Measurements from ENCODE around the gene TLE4. TPM values are rescaled to one million over a fixed set of nuclear protein-coding genes. Genes with fewer than 3 reads are reported as not detected.
A peak's percentile ranks its signal among the peaks of the same experiment; 100 is the strongest.

Gene TLE4
- total and polyA plus RNA-seq, 2 of the 4 experiments (the other 2 are of a cell fraction) = 68.0 to 78.1 TPM

DNA sequence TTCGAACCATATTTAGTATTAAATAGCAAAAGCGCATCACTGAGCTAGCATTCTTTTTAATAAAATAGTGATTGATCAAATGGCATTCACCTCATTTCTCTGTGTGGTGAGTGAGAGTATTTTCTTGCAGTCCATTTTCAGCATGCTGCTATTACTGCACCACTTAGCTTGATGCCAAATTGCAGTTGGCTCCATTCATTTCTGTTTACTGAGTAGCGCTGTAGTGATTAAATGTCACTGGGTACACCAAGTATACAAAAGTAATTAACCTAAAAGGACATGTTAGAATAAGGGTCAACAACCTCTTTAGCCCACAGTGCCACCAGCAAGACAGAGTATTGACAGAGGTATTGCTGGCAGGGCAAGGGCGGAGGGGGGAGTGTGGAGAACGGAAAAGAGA, 122.0 kb downstream of the TLE4 start:
- no peak overlapping the region for H2AFZ ChIP-seq (replicated peaks; ENCODE audit: low read length, poor library complexity)
- H2AK5ac ChIP-seq (ENCODE audit: low read depth, low read length) = peak overlapping the region; percentile 35
- no peak overlapping the region for H4K91ac ChIP-seq (ENCODE audit: insufficient read depth, low read depth, low read length)
- no peak overlapping the region for H3K27ac ChIP-seq (ENCODE audit: insufficient read depth, low read length)
- H3K79me1 ChIP-seq (ENCODE audit: low read depth in 1 of 2, low read length in 2 of 2) = peaks cover 30 to 43% of the 10 kb centered on the region in 2 experiments
- no peaks in the 10 kb centered on the region for H3K9me3 ChIP-seq (ENCODE audit: control insufficient read depth, insufficient read depth, low read length)
- BruUV-seq (replicated peaks) = no TSS peak
- H3K18ac ChIP-seq (ENCODE audit: low read depth, low read length) = 0 out of 2 replicates have a peak overlapping the region, but pooled peaks have one; percentile 55
- TF ChIP-seq, protein P1, sequence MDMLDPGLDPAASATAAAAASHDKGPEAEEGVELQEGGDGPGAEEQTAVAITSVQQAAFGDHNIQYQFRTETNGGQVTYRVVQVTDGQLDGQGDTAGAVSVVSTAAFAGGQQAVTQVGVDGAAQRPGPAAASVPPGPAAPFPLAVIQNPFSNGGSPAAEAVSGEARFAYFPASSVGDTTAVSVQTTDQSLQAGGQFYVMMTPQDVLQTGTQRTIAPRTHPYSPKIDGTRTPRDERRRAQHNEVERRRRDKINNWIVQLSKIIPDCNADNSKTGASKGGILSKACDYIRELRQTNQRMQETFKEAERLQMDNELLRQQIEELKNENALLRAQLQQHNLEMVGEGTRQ (IDR thresholded peaks at IDR 0.05; ENCODE audit: low read depth, low read length) = no peak
- TF ChIP-seq BHLHE40 (IDR thresholded peaks at IDR 0.05; ENCODE audit: low read depth, low read length) (no peak), MAZ (IDR thresholded peaks at IDR 0.05; ENCODE audit: borderline replicate concordance, low read depth, low read length) (no peak), NFE2L2 (IDR thresholded peaks at IDR 0.05; ENCODE audit: low read depth, low read length) (no peak), SMC3 (IDR thresholded peaks at IDR 0.05; ENCODE audit: low read depth, low read length) (no peak), RCOR1 (IDR thresholded peaks at IDR 0.05; ENCODE audit: insufficient replicate concordance, low read length) (no peak), CHD1 (IDR thresholded peaks at IDR 0.05; ENCODE audit: low read depth, low read length) (no peak), POLR2A (IDR thresholded peaks at IDR 0.05; ENCODE audit: low read depth, low read length) (no peak), MXI1 (IDR thresholded peaks at IDR 0.05; ENCODE audit: borderline replicate concordance, low read depth, low read length) (no peak), MAFK (IDR thresholded peaks at IDR 0.05; ENCODE audit: low read depth, low read length) (no peak), CEBPB (IDR thresholded peaks at IDR 0.05; ENCODE audit: low read depth, low read length) (no peak)
- TF ChIP-seq, protein P2, sequence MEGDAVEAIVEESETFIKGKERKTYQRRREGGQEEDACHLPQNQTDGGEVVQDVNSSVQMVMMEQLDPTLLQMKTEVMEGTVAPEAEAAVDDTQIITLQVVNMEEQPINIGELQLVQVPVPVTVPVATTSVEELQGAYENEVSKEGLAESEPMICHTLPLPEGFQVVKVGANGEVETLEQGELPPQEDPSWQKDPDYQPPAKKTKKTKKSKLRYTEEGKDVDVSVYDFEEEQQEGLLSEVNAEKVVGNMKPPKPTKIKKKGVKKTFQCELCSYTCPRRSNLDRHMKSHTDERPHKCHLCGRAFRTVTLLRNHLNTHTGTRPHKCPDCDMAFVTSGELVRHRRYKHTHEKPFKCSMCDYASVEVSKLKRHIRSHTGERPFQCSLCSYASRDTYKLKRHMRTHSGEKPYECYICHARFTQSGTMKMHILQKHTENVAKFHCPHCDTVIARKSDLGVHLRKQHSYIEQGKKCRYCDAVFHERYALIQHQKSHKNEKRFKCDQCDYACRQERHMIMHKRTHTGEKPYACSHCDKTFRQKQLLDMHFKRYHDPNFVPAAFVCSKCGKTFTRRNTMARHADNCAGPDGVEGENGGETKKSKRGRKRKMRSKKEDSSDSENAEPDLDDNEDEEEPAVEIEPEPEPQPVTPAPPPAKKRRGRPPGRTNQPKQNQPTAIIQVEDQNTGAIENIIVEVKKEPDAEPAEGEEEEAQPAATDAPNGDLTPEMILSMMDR (conservative IDR thresholded peaks at IDR 0.05; ENCODE audit: low read depth, low read length) = no peak
- TF ChIP-seq, protein P3, sequence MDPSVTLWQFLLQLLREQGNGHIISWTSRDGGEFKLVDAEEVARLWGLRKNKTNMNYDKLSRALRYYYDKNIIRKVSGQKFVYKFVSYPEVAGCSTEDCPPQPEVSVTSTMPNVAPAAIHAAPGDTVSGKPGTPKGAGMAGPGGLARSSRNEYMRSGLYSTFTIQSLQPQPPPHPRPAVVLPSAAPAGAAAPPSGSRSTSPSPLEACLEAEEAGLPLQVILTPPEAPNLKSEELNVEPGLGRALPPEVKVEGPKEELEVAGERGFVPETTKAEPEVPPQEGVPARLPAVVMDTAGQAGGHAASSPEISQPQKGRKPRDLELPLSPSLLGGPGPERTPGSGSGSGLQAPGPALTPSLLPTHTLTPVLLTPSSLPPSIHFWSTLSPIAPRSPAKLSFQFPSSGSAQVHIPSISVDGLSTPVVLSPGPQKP (IDR thresholded peaks at IDR 0.05; ENCODE audit: borderline replicate concordance, low read depth, low read length) = no peak
- H3K36me3 ChIP-seq (ENCODE audit: control insufficient read depth, insufficient read depth, low read length) = peaks cover 2% of the 10 kb centered on the region; the same call in 1 of the 2 replicates
- DNase-seq (no peak), ATAC-seq (ENCODE audit: low read depth) (no peak)
- POLR2A ChIA-PET (ENCODE audit: unreplicated experiment) = no interaction called here
- intact Hi-C loops (cut with micrococcal nuclease) (loop anchor here (2.0 to 10.0 kb wide), 2 partner anchors 119 to 559 kb away; no protein-coding TSS in a partner anchor), dilution Hi-C loops (cut with HindIII; ENCODE audit: low sequenced_read_pairs, unreplicated experiment) (no loop called here), in situ Hi-C loops (cut with MboI; ENCODE audit: low sequenced_read_pairs) (no loop called here)
- no peak overlapping the region for H3K4me2 ChIP-seq (ENCODE audit: low read depth, low read length)
- 0 out of 2 replicates have a peak overlapping the region, but pooled peaks have one; percentile 21 for H3K14ac ChIP-seq (replicated peaks; ENCODE audit: low read depth, low read length)
- no peak overlapping the region for H3K23ac ChIP-seq (ENCODE audit: low read depth, low read length)
- WGBS, 2 experiments (ENCODE audit: extremely low coverage in 2 of 2, insufficient read length in 1 of 2) = no CpG with 5 or more reads among the region's 5 CpGs
- peaks cover 6% of the 10 kb centered on the region for H3K4me1 ChIP-seq (ENCODE audit: control insufficient read depth, insufficient read depth, low read length)
- H2AK9ac ChIP-seq (replicated peaks; ENCODE audit: low read depth, low read length, poor library complexity) = no peak overlapping the region
- H4K20me1 ChIP-seq (ENCODE audit: insufficient read depth, low read length) = peaks cover 13% of the 10 kb centered on the region; the same call in 1 of the 2 replicates
- H3K9ac ChIP-seq (ENCODE audit: low read depth, low read length) = no peak overlapping the region
- H4K5ac ChIP-seq (ENCODE audit: low read depth, low read length) = no peak overlapping the region
- peaks cover 16% of the 10 kb centered on the region for H3K9me1 ChIP-seq (ENCODE audit: insufficient read depth, low read length)
- H2BK15ac ChIP-seq (ENCODE audit: low read depth, low read length) = no peak overlapping the region
- H3K27me3 ChIP-seq (ENCODE audit: control insufficient read depth, insufficient read depth, low read length) = no peaks in the 10 kb centered on the region
- no peak overlapping the region for H4K8ac ChIP-seq (ENCODE audit: low read depth in 2 of 2, low read length in 2 of 2)
- H3K4me3 ChIP-seq (ENCODE audit: insufficient read depth, low read depth, low read length) = no peak overlapping the region
- no peak overlapping the region for H2BK120ac ChIP-seq (ENCODE audit: low read depth, low read length)
- peak overlapping the region; percentile 63 for H3K4ac ChIP-seq (ENCODE audit: low read depth, low read length)
- no peak overlapping the region for H3K56ac ChIP-seq (ENCODE audit: extremely low read depth, insufficient read depth, low read length)
- no peak overlapping the region; the same call in 1 of the 2 replicates for H2BK20ac ChIP-seq (ENCODE audit: low read depth, low read length)
- no peak overlapping the region for H2BK5ac ChIP-seq (ENCODE audit: low read depth, low read length, poor library complexity, severe bottlenecking)
- CTCF ChIA-PET = interaction anchor here (0.9 kb wide), 1 partner anchor 88 kb away, joined by 3 read pairs; no protein-coding TSS in a partner anchor

All from IMR-90 (cell line).